OCI-LY3 (cell line): ENCODE data around the gene CDC20B.

ENCODE experiments used
- H2AFZ ChIP-seq: fragments of 200-600, 300-600 bp; shearing (Covaris generic); 2 replicates; pipeline ENCODE4 v1.6.0; 2014; ENCODE audit warnings: antibody characterized with exemption, low read depth, low read length
- H3K27ac ChIP-seq: fragments of 200-600, 300-600 bp; sonication (generic); 2 replicates; pipeline ENCODE4 v1.5.1; 2014; ENCODE audit warnings: mild to moderate bottlenecking, low read length, moderate library complexity, mixed read lengths
- H3K27me3 ChIP-seq: fragments of 200-600, 300-600 bp; sonication (generic); 2 replicates; pipeline ENCODE4 v1.6.1; 2014; ENCODE audit warnings: low read depth, low read length, mixed read lengths
- H3K36me3 ChIP-seq: fragments of 200-600, 300-600 bp; sonication (generic); replicated peaks from 2 replicates; pipeline ENCODE3; 2014; ENCODE audit warnings: low read depth, low read length, mixed read lengths
- H3K4me1 ChIP-seq: fragments of 300-600, 200-600 bp; sonication (generic); 2 replicates; pipeline ENCODE4 v1.6.1; 2014; ENCODE audit warnings: low read length, mixed read lengths
- H3K4me2 ChIP-seq: fragments of 200-600, 300-600 bp; sonication (generic); 2 replicates; pipeline ENCODE4 v1.6.1; 2014; ENCODE audit warnings: low read length, mixed read lengths
- H3K4me3 ChIP-seq: fragments of 300-600, 200-600 bp; sonication (generic); 2 replicates; pipeline ENCODE4 v1.5.1; 2014; ENCODE audit warnings: antibody characterized with exemption, mild to moderate bottlenecking, low read length, moderate library complexity
- H3K79me2 ChIP-seq: fragments of 300-600, 200-600 bp; shearing (Covaris generic); 2 replicates; pipeline ENCODE4 v1.6.1; 2014; ENCODE audit warnings: mild to moderate bottlenecking, low read length, mixed read lengths
- H3K9ac ChIP-seq: fragments of 300-600, 200-600 bp; shearing (Covaris generic); 2 replicates; pipeline ENCODE4 v1.6.0; 2014; ENCODE audit warnings: mild to moderate bottlenecking, low read length, moderate library complexity
- H3K9me3 ChIP-seq: fragments of 200-600, 300-600 bp; shearing (Covaris generic); 2 replicates; pipeline ENCODE4 v1.6.1; 2014; ENCODE audit warnings: low read length, mixed read lengths; ENCODE audit not compliant: insufficient read depth
- H4K20me1 ChIP-seq: fragments of 200-600, 300-600 bp; sonication (generic); 2 replicates; pipeline ENCODE4 v1.6.1; 2016; ENCODE audit warnings: low read length, mixed read lengths; ENCODE audit not compliant: insufficient read depth
- EZH2phosphoT487 ChIP-seq: fragments of 200-600 bp; shearing (Covaris generic); IDR thresholded peaks from 2 replicates; pipeline ENCODE4 v1.6.1; 2018; ENCODE audit warnings: antibody characterized with exemption, mixed run types, low read depth
- TF ChIP-seq, protein P1 (sequence below): fragments of 200-600, 300-600 bp; sonication (generic); IDR thresholded peaks from 2 replicates; pipeline ENCODE4 v1.5.1; 2014; ENCODE audit warnings: antibody characterized with exemption, low read length, low read depth

CDC20B gene

GRCh38 chr5:55064523-55064922, 108.5 kb downstream of the CDC20B start:
- no peak overlapping the region for H3K9ac ChIP-seq
- no peak overlapping the region for H3K4me3 ChIP-seq
- no peak for TF ChIP-seq EZH2phosphoT487
- TF ChIP-seq, protein P1, sequence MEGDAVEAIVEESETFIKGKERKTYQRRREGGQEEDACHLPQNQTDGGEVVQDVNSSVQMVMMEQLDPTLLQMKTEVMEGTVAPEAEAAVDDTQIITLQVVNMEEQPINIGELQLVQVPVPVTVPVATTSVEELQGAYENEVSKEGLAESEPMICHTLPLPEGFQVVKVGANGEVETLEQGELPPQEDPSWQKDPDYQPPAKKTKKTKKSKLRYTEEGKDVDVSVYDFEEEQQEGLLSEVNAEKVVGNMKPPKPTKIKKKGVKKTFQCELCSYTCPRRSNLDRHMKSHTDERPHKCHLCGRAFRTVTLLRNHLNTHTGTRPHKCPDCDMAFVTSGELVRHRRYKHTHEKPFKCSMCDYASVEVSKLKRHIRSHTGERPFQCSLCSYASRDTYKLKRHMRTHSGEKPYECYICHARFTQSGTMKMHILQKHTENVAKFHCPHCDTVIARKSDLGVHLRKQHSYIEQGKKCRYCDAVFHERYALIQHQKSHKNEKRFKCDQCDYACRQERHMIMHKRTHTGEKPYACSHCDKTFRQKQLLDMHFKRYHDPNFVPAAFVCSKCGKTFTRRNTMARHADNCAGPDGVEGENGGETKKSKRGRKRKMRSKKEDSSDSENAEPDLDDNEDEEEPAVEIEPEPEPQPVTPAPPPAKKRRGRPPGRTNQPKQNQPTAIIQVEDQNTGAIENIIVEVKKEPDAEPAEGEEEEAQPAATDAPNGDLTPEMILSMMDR = no peak
- H2AFZ ChIP-seq = no peak overlapping the region
- no peaks in the 10 kb centered on the region for H3K9me3 ChIP-seq
- no peaks in the 10 kb centered on the region for H4K20me1 ChIP-seq
- H3K4me1 ChIP-seq = no peaks in the 10 kb centered on the region
- no peak overlapping the region for H3K4me2 ChIP-seq
- no peaks in the 10 kb centered on the region for H3K36me3 ChIP-seq
- no peaks in the 10 kb centered on the region for H3K27me3 ChIP-seq
- no peaks in the 10 kb centered on the region for H3K79me2 ChIP-seq
- no peak overlapping the region for H3K27ac ChIP-seq

DNA sequence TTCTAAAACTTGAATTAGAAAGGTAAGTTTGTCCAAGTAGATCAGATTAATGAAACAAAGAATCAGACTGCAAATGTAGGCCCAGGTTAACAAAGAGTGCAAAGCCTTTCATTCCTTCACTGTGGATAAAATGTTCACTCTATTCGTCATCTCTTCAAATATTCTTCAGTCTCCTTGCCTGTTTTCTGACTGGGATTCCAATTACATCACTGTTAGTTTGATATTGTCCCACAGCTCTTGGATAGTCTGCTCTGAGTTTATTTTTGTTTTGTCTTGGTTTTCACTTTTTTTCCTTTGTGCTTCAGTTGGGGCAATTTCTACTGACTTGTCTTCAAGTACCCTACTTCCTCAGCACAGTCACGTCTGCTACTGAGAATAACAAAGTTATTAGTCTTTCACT, 109.1 kb downstream of the CDC20B start:
- Histone ChIP-seq H3K4me1 (no peaks in the 10 kb centered on the region), H3K27ac (no peak overlapping the region), H3K4me2 (no peak overlapping the region), H2AFZ (no peak overlapping the region), H3K36me3 (no peaks in the 10 kb centered on the region), H3K4me3 (no peak overlapping the region), H3K9ac (no peak overlapping the region), H3K9me3 (no peaks in the 10 kb centered on the region), H4K20me1 (no peaks in the 10 kb centered on the region), H3K27me3 (no peaks in the 10 kb centered on the region), H3K79me2 (no peaks in the 10 kb centered on the region)
- TF ChIP-seq, protein P1 = no peak
- TF ChIP-seq EZH2phosphoT487 = no peak

GRCh38 chr5:55063220-55063863, 109.6 kb downstream of the CDC20B start:
- Histone ChIP-seq H3K9ac (no peak overlapping the region), H3K27me3 (0 out of 2 replicates have a peak, but pooled peaks cover 1% of the 10 kb centered on the region), H3K4me3 (no peak overlapping the region), H3K27ac (no peak overlapping the region), H3K36me3 (no peaks in the 10 kb centered on the region), H3K79me2 (no peaks in the 10 kb centered on the region), H3K4me1 (no peaks in the 10 kb centered on the region), H3K9me3 (no peaks in the 10 kb centered on the region; the same call in 1 of the 2 replicates), H4K20me1 (no peaks in the 10 kb centered on the region), H2AFZ (no peak overlapping the region), H3K4me2 (no peak overlapping the region)
- TF ChIP-seq, protein P1 = no peak
- no peak for TF ChIP-seq EZH2phosphoT487
